K562 (cell line): ENCODE measurements around the gene WDR70. TPM values are rescaled to one million over a fixed set of nuclear protein-coding genes. Genes with fewer than 3 reads are reported as not detected.
A peak's percentile ranks its signal among the peaks of the same experiment; 100 is the strongest.

Experiments used
- CREB1 ChIP-seq, 2 experiments: sonication (generic) in 1 of 2; formaldehyde crosslinking in 1 of 2; IDR thresholded peaks; 2 replicates each; pipeline versions ENCODE4 v1.6.1 to v1.8.0; 2012 to 2022; ENCODE audit warnings: inconsistent platforms in 1 of 2, mild to moderate bottlenecking in 1 of 2, missing genetic modification reagents in 1 of 2, moderate library complexity in 1 of 2
- DPF2 ChIP-seq: fragments of 450-650 bp; IDR thresholded peaks from 2 replicates; pipeline ENCODE4 v1.6.1; 2016
- GABPB2 ChIP-seq: fragments of 250-450 bp; sonication (Bioruptor Pico); conservative IDR thresholded peaks from 2 replicates; pipeline ENCODE4 v1.5.1; 2021; ENCODE audit warnings: mild to moderate bottlenecking
- HDAC2 ChIP-seq: fragments of 450-650 bp; IDR thresholded peaks from 2 replicates; pipeline ENCODE4 v1.6.1; 2016; ENCODE audit warnings: mild to moderate bottlenecking
- MAZ ChIP-seq, 2 experiments: fragments of 450-650 bp in 1 of 2; sonication (generic) in 1 of 2; formaldehyde crosslinking; IDR thresholded peaks in 1 of 2; conservative IDR thresholded peaks in 1 of 2; 2 replicates each; pipeline versions ENCODE4 v1.4.0 to v1.5.0; 2020; ENCODE audit warnings: mild to moderate bottlenecking in 1 of 2, missing genetic modification reagents in 1 of 2
- MEF2D ChIP-seq: conservative IDR thresholded peaks from 2 replicates; pipeline ENCODE4 v1.6.1; 2016; ENCODE audit warnings: low read depth, missing genetic modification characterization, missing compliant biosample characterization
- NFIC ChIP-seq: fragments of 450-650 bp; IDR thresholded peaks from 2 replicates; pipeline ENCODE4 v1.6.1; 2017; ENCODE audit warnings: mild to moderate bottlenecking, inconsistent platforms
- NR2C1 ChIP-seq, 2 experiments: fragments of 450-650 bp; IDR thresholded peaks; 2 replicates each; pipeline ENCODE4 v1.6.1; 2017; ENCODE audit warnings: mild to moderate bottlenecking in 2 of 2, antibody characterized with exemption in 1 of 2, inconsistent platforms in 1 of 2, missing compliant biosample characterization in 1 of 2, missing genetic modification characterization in 1 of 2
- NUFIP1 ChIP-seq: fragments of 450-650 bp; IDR thresholded peaks from 2 replicates; pipeline ENCODE4 v1.6.1; 2018; ENCODE audit not compliant: partially characterized antibody
- POLR2H ChIP-seq: IDR thresholded peaks from 2 replicates; pipeline ENCODE4 v1.6.1; 2016; ENCODE audit warnings: missing genetic modification characterization, low read depth, mild to moderate bottlenecking, control low read depth, missing compliant biosample characterization, moderate library complexity
- PTTG1 ChIP-seq: fragments of 450-650 bp; IDR thresholded peaks from 2 replicates; pipeline ENCODE4 v1.6.1; 2016; ENCODE audit warnings: low read depth, mild to moderate bottlenecking, missing genetic modification characterization, missing compliant biosample characterization
- PURB ChIP-seq: sonication (generic); formaldehyde crosslinking; IDR thresholded peaks from 2 replicates; pipeline ENCODE4 v1.9.0; 2021; ENCODE audit warnings: low read depth, mild to moderate bottlenecking, missing genetic modification reagents
- SMAD3 ChIP-seq: fragments of 450-650 bp; formaldehyde crosslinking; conservative IDR thresholded peaks from 2 replicates; pipeline ENCODE4 v1.4.0; 2020; ENCODE audit warnings: mild to moderate bottlenecking
- SPI1 ChIP-seq: IDR thresholded peaks from 2 replicates; pipeline ENCODE4 v1.6.1; 2011; ENCODE audit warnings: low read depth, low read length, control low read depth, borderline replicate concordance
- ZNF165 ChIP-seq: fragments of 250-450 bp; sonication (Bioruptor Pico); IDR thresholded peaks from 2 replicates; pipeline ENCODE4 v1.4.0; 2020; ENCODE audit warnings: borderline replicate concordance
- ZNF197 ChIP-seq: fragments of 200-800 bp; sonication (Bioruptor generic); IDR thresholded peaks from 2 replicates; pipeline ENCODE4 v1.6.1; 2016; ENCODE audit warnings: low read depth, missing genetic modification characterization, missing compliant biosample characterization
- ZNF586 ChIP-seq: fragments of 450-650 bp; formaldehyde crosslinking; conservative IDR thresholded peaks from 2 replicates; pipeline ENCODE4 v1.4.0; 2020; ENCODE audit warnings: mild to moderate bottlenecking, moderate library complexity
- polyA plus RNA-seq, 8 experiments: library from polyadenylated mRNA; depleted of rRNA in 4 of 8; stranded (reverse) in 5 of 8; unstranded in 3 of 8; fragments of >200 nt; fragmentation: Nextera tagmentation in 2 of 8; fragmentation: Illumina TruSeq in 1 of 8; extraction: Ambion mirVana in 2 of 8; extraction: Trizol in 1 of 8; gene quantifications; 2 replicates each; pipeline versions ENCODE4 v1.2.1 to v1.2.3, GENCODE V29; 2011 to 2014; ENCODE audit warnings: inconsistent platforms in 1 of 8, missing spikeins in 1 of 8
- total RNA-seq, 7 experiments: library from RNA; depleted of rRNA in 6 of 7; stranded (reverse); fragments of >200 nt in 6 of 7; fragmentation: Illumina TruSeq in 2 of 7; extraction: Trizol in 2 of 7; gene quantifications; 2 replicates each; pipeline versions ENCODE4 v1.2.1 to v1.2.3, GENCODE V29; 2011 to 2021; ENCODE audit warnings: low replicate concordance in 1 of 7
- TF ChIP-seq, protein P1 (sequence below): sonication (generic); formaldehyde crosslinking; IDR thresholded peaks from 2 replicates; pipeline ENCODE4 v1.8.1; 2022; ENCODE audit warnings: missing genetic modification reagents
- TF ChIP-seq, protein P2 (sequence below), 2 experiments: IDR thresholded peaks in 1 of 2; conservative IDR thresholded peaks in 1 of 2; 2 replicates each; pipeline ENCODE4 v1.6.1; 2016; ENCODE audit warnings: low read depth in 2 of 2, mild to moderate bottlenecking in 1 of 2, missing compliant biosample characterization in 1 of 2, missing genetic modification characterization in 1 of 2, moderate library complexity in 1 of 2
- TF ChIP-seq, protein P3 (sequence below), 2 experiments: fragments of 450-650 bp in 1 of 2; sonication (generic) in 1 of 2; formaldehyde crosslinking; conservative IDR thresholded peaks; 2 replicates each; pipeline versions ENCODE4 v1.4.0 to v1.8.1; 2020 to 2022; ENCODE audit warnings: mild to moderate bottlenecking in 1 of 2, missing genetic modification reagents in 1 of 2
- TF ChIP-seq, protein P4 (sequence below): sonication (generic); formaldehyde crosslinking; IDR thresholded peaks from 2 replicates; pipeline ENCODE4 v1.8.0; 2022; ENCODE audit warnings: missing genetic modification reagents, mild to moderate bottlenecking, moderate library complexity, borderline replicate concordance

Gene WDR70
- total and polyA plus RNA-seq, 9 of the 15 experiments (the other 6 are each of a cell fraction or from before 2014, with no cell fraction given) = 16.8 to 46.6 (median 38.8) TPM

DNA sequence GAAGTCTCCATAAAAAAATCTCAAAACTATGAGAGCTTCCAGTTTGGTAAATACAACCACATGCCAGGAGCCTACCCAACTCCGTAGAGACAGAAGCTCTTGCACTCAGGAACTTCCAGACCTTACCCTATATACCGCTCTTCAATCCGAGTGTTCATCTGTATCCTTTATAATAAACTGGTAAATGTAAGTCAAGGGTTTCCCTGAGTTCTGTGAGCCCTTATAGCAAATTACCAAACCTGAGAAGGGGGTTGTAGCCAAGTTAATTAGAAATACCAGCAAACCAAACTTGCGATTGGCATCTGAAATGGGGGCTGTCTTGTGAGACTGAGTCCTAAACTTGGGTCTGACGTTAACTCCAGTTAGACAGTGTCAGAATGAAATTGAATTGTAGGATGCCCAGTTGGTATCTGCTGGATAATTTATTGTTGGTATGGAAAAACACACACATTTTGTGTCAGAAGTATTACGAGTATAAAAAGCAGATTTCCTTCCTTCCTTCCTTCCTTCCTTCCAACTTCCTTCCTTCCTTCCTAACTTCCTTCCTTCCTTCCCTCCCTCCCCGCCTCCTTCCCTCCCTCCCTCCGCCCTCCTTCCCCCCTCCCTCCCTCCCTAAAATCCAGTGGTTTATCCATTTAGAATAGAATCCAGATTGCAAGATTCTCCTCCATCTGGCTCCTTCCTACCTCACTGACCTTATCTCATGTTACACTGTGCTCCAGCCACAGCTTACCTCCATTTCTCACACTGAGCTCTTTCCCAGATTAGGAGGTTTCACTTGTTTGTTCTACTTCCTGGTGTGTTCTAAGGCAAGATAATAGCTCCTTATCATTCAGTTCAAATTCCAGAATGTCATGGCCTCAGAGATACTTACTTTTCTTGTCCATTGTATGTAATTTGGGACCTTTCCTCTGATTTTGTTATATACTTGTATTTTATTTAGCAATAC lies 196.7 kb downstream of the WDR70 start (continued):
- TF ChIP-seq POLR2H (tag) (no peak), DPF2 (peak; percentile 94), ZNF197 (CRISPR knock-in tag) (no peak), PTTG1 (tag) (no peak), MEF2D (tag) (peak; percentile 53; the same call in 1 of the 2 replicates), ZNF586 (CRISPR knock-in tag) (no peak), HDAC2 (peak; percentile 90), GABPB2 (CRISPR knock-in tag) (no peak), PURB (no peak), SPI1 (no peak), NR2C1 (IDR thresholded peaks at IDR 0.05) (peak; percentile 24; the same call in 1 of the 2 replicates), NR2C1 (tag; IDR thresholded peaks at IDR 0.05) (0 out of 2 replicates have a peak, but pooled peaks have one; percentile 38), NFIC (peak; percentile 93), ZNF165 (CRISPR knock-in tag) (no peak), NUFIP1 (no peak), SMAD3 (CRISPR knock-in tag) (no peak), CREB1 (IDR thresholded peaks at IDR 0.05) (peak; percentile 33; the same call in 1 of the 2 replicates), CREB1 (CRISPR knock-in tag; IDR thresholded peaks at IDR 0.05) (no peak), MAZ (CRISPR knock-in tag; conservative IDR thresholded peaks at IDR 0.05 in 1 of 2, IDR thresholded peaks at IDR 0.05 in 1 of 2) (peak in 1 of 2 experiments; percentile 17; a peak in 1 of 4 replicates)
- TF ChIP-seq, protein P1, sequence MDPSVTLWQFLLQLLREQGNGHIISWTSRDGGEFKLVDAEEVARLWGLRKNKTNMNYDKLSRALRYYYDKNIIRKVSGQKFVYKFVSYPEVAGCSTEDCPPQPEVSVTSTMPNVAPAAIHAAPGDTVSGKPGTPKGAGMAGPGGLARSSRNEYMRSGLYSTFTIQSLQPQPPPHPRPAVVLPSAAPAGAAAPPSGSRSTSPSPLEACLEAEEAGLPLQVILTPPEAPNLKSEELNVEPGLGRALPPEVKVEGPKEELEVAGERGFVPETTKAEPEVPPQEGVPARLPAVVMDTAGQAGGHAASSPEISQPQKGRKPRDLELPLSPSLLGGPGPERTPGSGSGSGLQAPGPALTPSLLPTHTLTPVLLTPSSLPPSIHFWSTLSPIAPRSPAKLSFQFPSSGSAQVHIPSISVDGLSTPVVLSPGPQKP = no peak
- TF ChIP-seq, protein P2, sequence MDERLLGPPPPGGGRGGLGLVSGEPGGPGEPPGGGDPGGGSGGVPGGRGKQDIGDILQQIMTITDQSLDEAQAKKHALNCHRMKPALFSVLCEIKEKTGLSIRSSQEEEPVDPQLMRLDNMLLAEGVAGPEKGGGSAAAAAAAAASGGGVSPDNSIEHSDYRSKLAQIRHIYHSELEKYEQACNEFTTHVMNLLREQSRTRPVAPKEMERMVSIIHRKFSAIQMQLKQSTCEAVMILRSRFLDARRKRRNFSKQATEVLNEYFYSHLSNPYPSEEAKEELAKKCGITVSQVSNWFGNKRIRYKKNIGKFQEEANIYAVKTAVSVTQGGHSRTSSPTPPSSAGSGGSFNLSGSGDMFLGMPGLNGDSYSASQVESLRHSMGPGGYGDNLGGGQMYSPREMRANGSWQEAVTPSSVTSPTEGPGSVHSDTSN (CRISPR knock-in tag; IDR thresholded peaks at IDR 0.05; ENCODE audit: low read depth) = no peak
- TF ChIP-seq, protein P2 (tag; conservative IDR thresholded peaks at IDR 0.05; ENCODE audit: low read depth) = no peak
- TF ChIP-seq, protein P3, sequence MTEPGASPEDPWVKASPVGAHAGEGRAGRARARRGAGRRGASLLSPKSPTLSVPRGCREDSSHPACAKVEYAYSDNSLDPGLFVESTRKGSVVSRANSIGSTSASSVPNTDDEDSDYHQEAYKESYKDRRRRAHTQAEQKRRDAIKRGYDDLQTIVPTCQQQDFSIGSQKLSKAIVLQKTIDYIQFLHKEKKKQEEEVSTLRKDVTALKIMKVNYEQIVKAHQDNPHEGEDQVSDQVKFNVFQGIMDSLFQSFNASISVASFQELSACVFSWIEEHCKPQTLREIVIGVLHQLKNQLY (CRISPR knock-in tag; conservative IDR thresholded peaks at IDR 0.05) = no peak
- TF ChIP-seq, protein P4, sequence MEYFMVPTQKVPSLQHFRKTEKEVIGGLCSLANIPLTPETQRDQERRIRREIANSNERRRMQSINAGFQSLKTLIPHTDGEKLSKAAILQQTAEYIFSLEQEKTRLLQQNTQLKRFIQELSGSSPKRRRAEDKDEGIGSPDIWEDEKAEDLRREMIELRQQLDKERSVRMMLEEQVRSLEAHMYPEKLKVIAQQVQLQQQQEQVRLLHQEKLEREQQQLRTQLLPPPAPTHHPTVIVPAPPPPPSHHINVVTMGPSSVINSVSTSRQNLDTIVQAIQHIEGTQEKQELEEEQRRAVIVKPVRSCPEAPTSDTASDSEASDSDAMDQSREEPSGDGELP (CRISPR knock-in tag) = no peak
